Measurements from ENCODE around the gene AFAP1.

Gene AFAP1

GRCh38 chr4:7768736-7769135 lies 170.9 kb downstream of the AFAP1 start:
- Histone ChIP-seq H3K9ac (ENCODE audit: low read depth, low read length) (no peak overlapping the region), H3K4me1 (ENCODE audit: control insufficient read depth, insufficient read depth, low read length) (no peaks in the 10 kb centered on the region), H3K36me3 (ENCODE audit: control insufficient read depth, insufficient read depth, low read length) (peaks cover 29% of the 10 kb centered on the region), H3K27me3 (ENCODE audit: control insufficient read depth, insufficient read depth, low read length) (no peaks in the 10 kb centered on the region), H3K9me3 (ENCODE audit: control insufficient read depth, insufficient read depth, low read length) (no peaks in the 10 kb centered on the region), H3K4me3 (ENCODE audit: low read depth, low read length) (no peak overlapping the region)

GRCh38 chr4:7767966-7768365 lies 171.7 kb downstream of the AFAP1 start:
- Histone ChIP-seq H3K27me3 (ENCODE audit: control insufficient read depth, insufficient read depth, low read length) (no peaks in the 10 kb centered on the region), H3K4me3 (ENCODE audit: low read depth, low read length) (no peak overlapping the region), H3K9me3 (ENCODE audit: control insufficient read depth, insufficient read depth, low read length) (no peaks in the 10 kb centered on the region), H3K36me3 (ENCODE audit: control insufficient read depth, insufficient read depth, low read length) (peaks cover 29% of the 10 kb centered on the region), H3K9ac (ENCODE audit: low read depth, low read length) (no peak overlapping the region), H3K4me1 (ENCODE audit: control insufficient read depth, insufficient read depth, low read length) (no peaks in the 10 kb centered on the region)

GRCh38 chr4:7767526-7767925 lies 172.1 kb downstream of the AFAP1 start:
- H3K36me3 ChIP-seq (ENCODE audit: control insufficient read depth, insufficient read depth, low read length), result peaks cover 27% of the 10 kb centered on the region
- no peaks in the 10 kb centered on the region for H3K4me1 ChIP-seq (ENCODE audit: control insufficient read depth, insufficient read depth, low read length)
- no peaks in the 10 kb centered on the region for H3K9me3 ChIP-seq (ENCODE audit: control insufficient read depth, insufficient read depth, low read length)
- no peak overlapping the region for H3K9ac ChIP-seq (ENCODE audit: low read depth, low read length)
- no peak overlapping the region for H3K4me3 ChIP-seq (ENCODE audit: low read depth, low read length)
- no peaks in the 10 kb centered on the region for H3K27me3 ChIP-seq (ENCODE audit: control insufficient read depth, insufficient read depth, low read length)

- H3K36me3 ChIP-seq (ENCODE audit: control insufficient read depth, insufficient read depth, low read length), result peaks cover 20% of the 10 kb centered on the region
- no peaks in the 10 kb centered on the region for H3K27me3 ChIP-seq (ENCODE audit: control insufficient read depth, insufficient read depth, low read length)
- H3K9ac ChIP-seq (ENCODE audit: low read depth, low read length), result no peak overlapping the region
- H3K4me1 ChIP-seq (ENCODE audit: control insufficient read depth, insufficient read depth, low read length), result no peaks in the 10 kb centered on the region
- H3K9me3 ChIP-seq (ENCODE audit: control insufficient read depth, insufficient read depth, low read length), result no peaks in the 10 kb centered on the region
- no peak overlapping the region for H3K4me3 ChIP-seq (ENCODE audit: low read depth, low read length)
Measured at GRCh38 chr4:7766661-7767345, 172.9 kb downstream of the AFAP1 start.

GRCh38 chr4:7766086-7766485 lies 173.6 kb downstream of the AFAP1 start:
- no peaks in the 10 kb centered on the region for H3K4me1 ChIP-seq (ENCODE audit: control insufficient read depth, insufficient read depth, low read length)
- H3K9me3 ChIP-seq (ENCODE audit: control insufficient read depth, insufficient read depth, low read length), result no peaks in the 10 kb centered on the region
- H3K36me3 ChIP-seq (ENCODE audit: control insufficient read depth, insufficient read depth, low read length), result peaks cover 16% of the 10 kb centered on the region

GRCh38 chr4:7765666-7766065 lies 174.0 kb downstream of the AFAP1 start:
- Histone ChIP-seq H3K36me3 (ENCODE audit: control insufficient read depth, insufficient read depth, low read length) (peaks cover 16% of the 10 kb centered on the region), H3K4me1 (ENCODE audit: control insufficient read depth, insufficient read depth, low read length) (no peaks in the 10 kb centered on the region), H3K4me3 (ENCODE audit: low read depth, low read length) (no peak overlapping the region), H3K9ac (ENCODE audit: low read depth, low read length) (no peak overlapping the region), H3K9me3 (ENCODE audit: control insufficient read depth, insufficient read depth, low read length) (no peaks in the 10 kb centered on the region), H3K27me3 (ENCODE audit: control insufficient read depth, insufficient read depth, low read length) (no peaks in the 10 kb centered on the region)

More at GRCh38 chr4:7766086-7766485, 173.6 kb downstream of the AFAP1 start:
- Histone ChIP-seq H3K27me3 (ENCODE audit: control insufficient read depth, insufficient read depth, low read length) (no peaks in the 10 kb centered on the region), H3K9ac (ENCODE audit: low read depth, low read length) (no peak overlapping the region), H3K4me3 (ENCODE audit: low read depth, low read length) (no peak overlapping the region)

- Histone ChIP-seq H3K4me3 (ENCODE audit: low read depth, low read length) (no peak overlapping the region), H3K9ac (ENCODE audit: low read depth, low read length) (no peak overlapping the region), H3K4me1 (ENCODE audit: control insufficient read depth, insufficient read depth, low read length) (no peaks in the 10 kb centered on the region), H3K27me3 (ENCODE audit: control insufficient read depth, insufficient read depth, low read length) (no peaks in the 10 kb centered on the region), H3K9me3 (ENCODE audit: control insufficient read depth, insufficient read depth, low read length) (no peaks in the 10 kb centered on the region), H3K36me3 (ENCODE audit: control insufficient read depth, insufficient read depth, low read length) (peaks cover 13% of the 10 kb centered on the region)
Measured at GRCh38 chr4:7764466-7764865, 175.2 kb downstream of the AFAP1 start.

GRCh38 chr4:7763788-7764187 lies 175.9 kb downstream of the AFAP1 start:
- H3K36me3 ChIP-seq (ENCODE audit: control insufficient read depth, insufficient read depth, low read length), result peaks cover 13% of the 10 kb centered on the region
- H3K9ac ChIP-seq (ENCODE audit: low read depth, low read length), result no peak overlapping the region

GRCh38 chr4:7763106-7763505 lies 176.6 kb downstream of the AFAP1 start:
- no peaks in the 10 kb centered on the region for H3K4me1 ChIP-seq (ENCODE audit: control insufficient read depth, insufficient read depth, low read length)
- H3K36me3 ChIP-seq (ENCODE audit: control insufficient read depth, insufficient read depth, low read length), result peaks cover 7% of the 10 kb centered on the region
- H3K9ac ChIP-seq (ENCODE audit: low read depth, low read length), result no peak overlapping the region
- no peaks in the 10 kb centered on the region for H3K9me3 ChIP-seq (ENCODE audit: control insufficient read depth, insufficient read depth, low read length)
- H3K27me3 ChIP-seq (ENCODE audit: control insufficient read depth, insufficient read depth, low read length), result no peaks in the 10 kb centered on the region
- no peak overlapping the region for H3K4me3 ChIP-seq (ENCODE audit: low read depth, low read length)

More at GRCh38 chr4:7763788-7764187, 175.9 kb downstream of the AFAP1 start:
- H3K4me3 ChIP-seq (ENCODE audit: low read depth, low read length), result no peak overlapping the region
- no peaks in the 10 kb centered on the region for H3K27me3 ChIP-seq (ENCODE audit: control insufficient read depth, insufficient read depth, low read length)
- H3K4me1 ChIP-seq (ENCODE audit: control insufficient read depth, insufficient read depth, low read length), result no peaks in the 10 kb centered on the region
- H3K9me3 ChIP-seq (ENCODE audit: control insufficient read depth, insufficient read depth, low read length), result no peaks in the 10 kb centered on the region

- no peak overlapping the region for H3K4me3 ChIP-seq (ENCODE audit: low read depth, low read length)
- H3K36me3 ChIP-seq (ENCODE audit: control insufficient read depth, insufficient read depth, low read length), result peaks cover 4% of the 10 kb centered on the region
- H3K27me3 ChIP-seq (ENCODE audit: control insufficient read depth, insufficient read depth, low read length), result no peaks in the 10 kb centered on the region
- no peaks in the 10 kb centered on the region for H3K9me3 ChIP-seq (ENCODE audit: control insufficient read depth, insufficient read depth, low read length)
- no peaks in the 10 kb centered on the region for H3K4me1 ChIP-seq (ENCODE audit: control insufficient read depth, insufficient read depth, low read length)
- no peak overlapping the region for H3K9ac ChIP-seq (ENCODE audit: low read depth, low read length)
Measured at GRCh38 chr4:7762376-7763030, 177.2 kb downstream of the AFAP1 start.

- Histone ChIP-seq H3K4me3 (ENCODE audit: low read depth, low read length) (no peak overlapping the region), H3K4me1 (ENCODE audit: control insufficient read depth, insufficient read depth, low read length) (no peaks in the 10 kb centered on the region), H3K9me3 (ENCODE audit: control insufficient read depth, insufficient read depth, low read length) (no peaks in the 10 kb centered on the region), H3K9ac (ENCODE audit: low read depth, low read length) (no peak overlapping the region), H3K36me3 (ENCODE audit: control insufficient read depth, insufficient read depth, low read length) (peaks cover 2% of the 10 kb centered on the region), H3K27me3 (ENCODE audit: control insufficient read depth, insufficient read depth, low read length) (no peaks in the 10 kb centered on the region)
Measured at GRCh38 chr4:7761720-7762119, 177.9 kb downstream of the AFAP1 start.

- H3K36me3 ChIP-seq (ENCODE audit: control insufficient read depth, insufficient read depth, low read length), result peaks cover 2% of the 10 kb centered on the region
- H3K4me3 ChIP-seq (ENCODE audit: low read depth, low read length), result no peak overlapping the region
- H3K9me3 ChIP-seq (ENCODE audit: control insufficient read depth, insufficient read depth, low read length), result no peaks in the 10 kb centered on the region
- H3K27me3 ChIP-seq (ENCODE audit: control insufficient read depth, insufficient read depth, low read length), result no peaks in the 10 kb centered on the region
- H3K9ac ChIP-seq (ENCODE audit: low read depth, low read length), result no peak overlapping the region
- no peaks in the 10 kb centered on the region for H3K4me1 ChIP-seq (ENCODE audit: control insufficient read depth, insufficient read depth, low read length)
Measured at GRCh38 chr4:7761312-7761711, 178.3 kb downstream of the AFAP1 start.
